ENCODE measurements around the gene VSX2. TPM values are rescaled to one million over a fixed set of nuclear protein-coding genes. Genes with fewer than 3 reads are reported as not detected.

Gene VSX2
- total and polyA plus RNA-seq, 2 of the 13 experiments (the other 11 are each of a cell fraction or from before 2014, with no cell fraction given): 0.05 TPM; not detected in 1

GRCh38 chr14:74237441-74237840, 1.8 kb upstream of the VSX2 start:
- H2AFZ ChIP-seq (ENCODE audit: low read length): no peak overlapping the region
- in situ Hi-C loops (cut with HindIII; ENCODE audit: extremely low pct_ligation_motif_present, low pct_unique_long_range_greater_than_20kb): no loop called here

DNA sequence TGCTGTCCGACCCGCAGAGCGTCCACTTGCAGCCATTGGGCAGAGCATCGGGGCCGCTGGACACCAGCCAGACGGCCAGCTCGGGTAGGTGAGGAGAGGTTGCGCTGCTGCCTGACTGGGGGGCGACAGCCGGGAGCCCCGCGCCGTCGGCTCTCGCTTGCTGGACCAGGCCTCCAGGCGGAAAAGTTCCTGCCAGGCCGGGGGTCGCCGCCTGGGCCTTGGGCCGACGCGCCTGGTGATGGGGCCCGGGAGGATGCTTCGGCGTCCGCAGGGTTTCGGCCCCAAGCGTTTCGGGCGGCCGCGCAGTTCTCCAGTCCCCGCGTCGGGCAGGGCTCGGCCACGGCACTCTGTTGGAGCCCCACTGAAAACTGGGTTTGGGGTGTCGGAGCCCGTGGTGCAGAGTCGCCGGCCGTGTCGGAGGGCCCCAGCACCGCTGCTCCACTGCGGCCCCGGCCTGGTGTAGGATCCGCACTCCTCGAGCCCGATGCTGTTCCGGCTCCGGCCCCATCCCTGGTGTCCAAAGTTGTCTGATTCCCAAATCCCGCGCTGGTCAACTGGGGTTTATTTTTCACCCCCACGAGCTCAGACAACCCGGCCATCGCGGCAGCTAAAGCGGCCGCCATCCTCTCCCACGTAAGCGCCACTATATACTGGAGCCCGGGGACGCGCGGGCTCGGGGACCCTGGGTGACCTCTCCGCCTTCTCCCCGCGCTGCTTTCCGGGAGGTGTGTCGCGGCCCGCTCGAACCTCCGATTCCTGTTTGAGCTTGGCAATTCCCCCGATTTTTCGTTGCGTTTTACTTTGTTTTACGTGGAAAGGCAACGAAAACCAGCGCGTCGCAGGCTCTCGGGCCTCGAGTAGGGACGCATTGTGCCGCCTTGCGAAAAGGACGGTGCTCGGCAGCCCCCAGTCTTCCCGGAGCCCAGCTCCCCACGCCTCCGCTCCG, 872 bp downstream of the VSX2 start:
- POLR2A ChIA-PET: no interaction called here
- H4K20me1 ChIP-seq (ENCODE audit: insufficient read depth, low read length): no peaks in the 10 kb centered on the region
- in situ Hi-C loops (cut with HindIII; ENCODE audit: extremely low pct_ligation_motif_present, low pct_unique_long_range_greater_than_20kb) (no loop called here), intact Hi-C loops (cut with micrococcal nuclease; ENCODE audit: unreplicated experiment) (no loop called here)
- H3K4me3 ChIP-seq (replicated peaks in 1 of 3; ENCODE audit: insufficient read depth in 1 of 3, low read depth in 2 of 3, low read length in 3 of 3): no peak overlapping the region
- no peak for ATAC-seq
- no peaks in the 10 kb centered on the region for H3K4me1 ChIP-seq (ENCODE audit: insufficient read depth, low read length)
- no peaks in the 10 kb centered on the region for H3K9me3 ChIP-seq (ENCODE audit: low read length)
- H3K27ac ChIP-seq (ENCODE audit: extremely low read length, insufficient read depth, low read length): no peak overlapping the region
- no peaks in the 10 kb centered on the region for H3K36me3 ChIP-seq (replicated peaks in 1 of 2; ENCODE audit: control insufficient read depth in 1 of 2, insufficient read depth in 2 of 2, low read length in 2 of 2)
- no peak for TF ChIP-seq ZNF563 (CRISPR knock-in tag; IDR thresholded peaks at IDR 0.05)
- no peak for TF ChIP-seq ZNF251 (CRISPR knock-in tag; IDR thresholded peaks at IDR 0.05)
- no peak for TF ChIP-seq ZNF850 (CRISPR knock-in tag; conservative IDR thresholded peaks at IDR 0.05)
- TF ChIP-seq TBP (CRISPR knock-in tag; IDR thresholded peaks at IDR 0.05): no peak
- no peak for TF ChIP-seq ZNF468 (CRISPR knock-in tag; IDR thresholded peaks at IDR 0.05)
- TF ChIP-seq ZNF678 (CRISPR knock-in tag; IDR thresholded peaks at IDR 0.05): no peak
- TF ChIP-seq ZNF792 (CRISPR knock-in tag; IDR thresholded peaks at IDR 0.05): no peak
- CTCF ChIA-PET (ENCODE audit: low intra/inter-chr PET ratio, low total read pairs): no interaction called here
- DNase-seq (ENCODE audit: low spot score): no peak
- H3K79me2 ChIP-seq (ENCODE audit: insufficient read depth, low read length): no peaks in the 10 kb centered on the region
- WGBS (ENCODE audit: low lambda C conversion rate): 70% methylated on average over 52 of the region's 94 CpGs
- H2AFZ ChIP-seq (ENCODE audit: low read length): no peak overlapping the region
- no TSS peak for BruUV-seq (replicated peaks)
- peaks cover 4 to 45% of the 10 kb centered on the region in 2 experiments; a peak in 4 of 5 replicates for H3K27me3 ChIP-seq (ENCODE audit: control insufficient read depth in 1 of 2, insufficient read depth in 2 of 2, low read length in 2 of 2)
- H3K4me2 ChIP-seq (ENCODE audit: low read depth, low read length): no peak overlapping the region
- no peak overlapping the region for H3K9ac ChIP-seq (ENCODE audit: insufficient read depth, low read depth, low read length)
- no peak for FAIRE-seq

More at GRCh38 chr14:74237441-74237840, 1.8 kb upstream of the VSX2 start:
- ChIA-PET CTCF (ENCODE audit: low intra/inter-chr PET ratio, low total read pairs) (no interaction called here), POLR2A (no interaction called here)
- BruUV-seq (replicated peaks): no TSS peak
- intact Hi-C loops (cut with micrococcal nuclease; ENCODE audit: unreplicated experiment): no loop called here
- Histone ChIP-seq H3K4me3 (replicated peaks in 1 of 3; ENCODE audit: insufficient read depth in 1 of 3, low read depth in 2 of 3, low read length in 3 of 3) (no peak overlapping the region), H3K9me3 (ENCODE audit: low read length) (no peaks in the 10 kb centered on the region), H3K36me3 (replicated peaks in 1 of 2; ENCODE audit: control insufficient read depth in 1 of 2, insufficient read depth in 2 of 2, low read length in 2 of 2) (no peaks in the 10 kb centered on the region), H4K20me1 (ENCODE audit: insufficient read depth, low read length) (no peaks in the 10 kb centered on the region), H3K27ac (ENCODE audit: extremely low read length, insufficient read depth, low read length) (no peak overlapping the region), H3K27me3 (ENCODE audit: control insufficient read depth in 1 of 2, insufficient read depth in 2 of 2, low read length in 2 of 2) (peaks cover 2 to 24% of the 10 kb centered on the region in 2 experiments; a peak in 3 of 5 replicates), H3K4me1 (ENCODE audit: insufficient read depth, low read length) (no peaks in the 10 kb centered on the region), H3K9ac (ENCODE audit: insufficient read depth, low read depth, low read length) (no peak overlapping the region), H3K79me2 (ENCODE audit: insufficient read depth, low read length) (no peaks in the 10 kb centered on the region), H3K4me2 (ENCODE audit: low read depth, low read length) (no peak overlapping the region)
- no peak for FAIRE-seq
- DNase-seq (ENCODE audit: low spot score): no peak
- WGBS (ENCODE audit: low lambda C conversion rate): 12% methylated on average over 3 of the region's 4 CpGs
- ATAC-seq: no peak
- TF ChIP-seq ZNF569 (CRISPR knock-in tag; IDR thresholded peaks at IDR 0.05; ENCODE audit: borderline replicate concordance) (no peak), ZZZ3 (CRISPR knock-in tag; IDR thresholded peaks at IDR 0.05; ENCODE audit: borderline replicate concordance) (no peak), ZNF564 (CRISPR knock-in tag; IDR thresholded peaks at IDR 0.05) (no peak), ZNF546 (CRISPR knock-in tag; conservative IDR thresholded peaks at IDR 0.05) (no peak), ZNF563 (CRISPR knock-in tag; IDR thresholded peaks at IDR 0.05) (no peak), MIXL1 (CRISPR knock-in tag; IDR thresholded peaks at IDR 0.05) (no peak), FOXO1 (CRISPR knock-in tag; IDR thresholded peaks at IDR 0.05) (no peak), ZSCAN12 (CRISPR knock-in tag; IDR thresholded peaks at IDR 0.05) (no peak)
- TF ChIP-seq, protein P1, sequence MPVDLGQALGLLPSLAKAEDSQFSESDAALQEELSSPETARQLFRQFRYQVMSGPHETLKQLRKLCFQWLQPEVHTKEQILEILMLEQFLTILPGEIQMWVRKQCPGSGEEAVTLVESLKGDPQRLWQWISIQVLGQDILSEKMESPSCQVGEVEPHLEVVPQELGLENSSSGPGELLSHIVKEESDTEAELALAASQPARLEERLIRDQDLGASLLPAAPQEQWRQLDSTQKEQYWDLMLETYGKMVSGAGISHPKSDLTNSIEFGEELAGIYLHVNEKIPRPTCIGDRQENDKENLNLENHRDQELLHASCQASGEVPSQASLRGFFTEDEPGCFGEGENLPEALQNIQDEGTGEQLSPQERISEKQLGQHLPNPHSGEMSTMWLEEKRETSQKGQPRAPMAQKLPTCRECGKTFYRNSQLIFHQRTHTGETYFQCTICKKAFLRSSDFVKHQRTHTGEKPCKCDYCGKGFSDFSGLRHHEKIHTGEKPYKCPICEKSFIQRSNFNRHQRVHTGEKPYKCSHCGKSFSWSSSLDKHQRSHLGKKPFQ (CRISPR knock-in tag; IDR thresholded peaks at IDR 0.05; ENCODE audit: insufficient replicate concordance): no peak

Measured in HepG2 (cell line).